ENCODE measurements around the gene WNT8A.

Gene WNT8A

DNA sequence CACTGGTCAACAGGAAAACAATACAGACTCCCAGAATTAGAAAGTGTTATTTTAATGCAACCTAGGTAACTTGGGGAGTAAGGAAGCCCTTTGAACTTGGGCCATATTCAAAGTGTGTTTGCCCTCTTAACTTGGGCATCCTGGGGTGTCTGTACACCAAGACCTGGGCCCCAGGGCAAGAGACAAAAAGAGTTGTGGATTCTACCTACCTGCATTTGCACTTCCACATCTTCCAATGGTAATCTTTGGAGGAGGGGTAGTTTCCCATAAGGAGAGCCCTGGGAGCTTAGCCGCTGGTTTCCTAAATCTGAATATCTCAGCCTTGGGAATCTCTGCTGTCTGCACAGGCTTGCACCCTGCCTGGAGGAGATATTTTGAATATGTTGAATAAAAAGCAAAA, 8.5 kb downstream of the WNT8A start:
- DNase-seq: no peak

DNA sequence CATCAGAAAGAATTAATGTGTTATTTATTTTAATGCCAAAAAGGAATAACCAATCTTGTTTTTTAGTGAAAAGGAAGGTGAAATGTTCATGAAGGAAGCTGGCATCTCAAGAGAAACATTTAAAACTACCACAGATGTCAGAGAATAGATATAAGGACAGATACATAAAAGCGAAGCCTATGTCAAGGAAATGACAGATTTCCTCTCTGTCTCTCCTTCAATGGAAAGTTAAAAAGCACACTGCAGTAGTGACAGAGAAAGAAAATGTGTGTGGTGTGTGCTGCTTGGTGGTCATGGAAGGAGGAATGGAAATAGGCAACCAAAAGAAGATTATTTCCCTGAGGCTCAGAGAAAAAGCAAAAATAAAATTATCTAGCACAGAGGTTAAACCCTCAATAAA, 9.2 kb downstream of the WNT8A start:
- DNase-seq: no peak

DNA sequence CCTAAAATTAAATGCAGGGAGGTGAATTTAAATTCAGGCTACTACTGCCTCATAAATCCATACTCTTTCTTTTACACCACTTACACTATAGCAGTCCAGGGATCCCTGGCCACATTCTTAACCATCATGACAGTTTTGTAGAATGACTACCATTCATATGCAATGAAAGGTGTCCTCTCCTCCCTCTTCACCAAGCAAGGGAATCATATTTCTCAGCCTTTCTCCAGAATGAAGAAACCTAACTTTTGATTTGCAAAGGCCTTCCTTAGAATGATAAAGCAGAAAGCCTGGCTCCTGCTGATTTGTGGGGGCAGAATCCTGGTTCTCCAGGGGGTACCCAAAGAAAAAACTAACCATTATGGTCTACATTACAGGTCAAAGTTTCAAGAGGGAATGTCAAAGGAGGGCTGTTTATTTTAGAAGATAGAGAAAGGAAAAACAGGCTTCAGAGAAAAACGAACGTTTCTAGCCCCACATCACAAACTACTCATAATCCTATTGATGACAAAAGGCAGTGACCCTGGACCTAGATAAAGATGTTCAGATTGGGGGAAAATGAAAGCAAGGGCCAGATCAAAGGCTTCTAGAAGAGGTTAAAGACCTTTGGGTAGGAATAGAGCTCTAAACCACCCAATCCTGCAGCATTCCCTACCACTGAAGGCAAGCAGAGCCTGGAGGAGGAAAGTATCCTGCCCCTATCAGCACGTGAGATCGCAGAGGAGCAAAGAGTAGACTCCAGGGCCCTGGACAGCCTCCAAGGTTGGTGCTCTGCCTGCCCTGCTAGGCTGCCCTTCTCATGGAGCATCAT, 11.5 kb downstream of the WNT8A start:
- no peak for DNase-seq

DNA sequence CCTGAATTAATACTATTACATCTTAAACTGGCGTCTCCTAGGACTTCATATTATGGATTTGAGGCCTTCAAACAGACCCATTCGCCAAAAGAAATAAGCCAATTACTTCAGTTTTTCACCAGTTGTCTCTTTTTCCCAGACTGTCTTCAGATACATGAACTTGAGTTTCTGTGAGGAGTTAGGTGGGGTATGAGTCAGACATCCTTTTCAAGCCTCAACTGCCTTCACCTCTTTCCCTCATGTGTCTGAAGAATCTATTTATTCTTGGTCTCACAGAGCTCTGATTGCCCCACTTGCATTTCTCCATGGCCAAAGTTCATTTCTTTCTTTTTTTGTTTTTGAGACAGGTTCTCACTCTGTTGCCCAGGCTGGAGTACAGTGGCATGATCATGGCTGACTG, 12.5 kb downstream of the WNT8A start:
- no peak for DNase-seq

DNA sequence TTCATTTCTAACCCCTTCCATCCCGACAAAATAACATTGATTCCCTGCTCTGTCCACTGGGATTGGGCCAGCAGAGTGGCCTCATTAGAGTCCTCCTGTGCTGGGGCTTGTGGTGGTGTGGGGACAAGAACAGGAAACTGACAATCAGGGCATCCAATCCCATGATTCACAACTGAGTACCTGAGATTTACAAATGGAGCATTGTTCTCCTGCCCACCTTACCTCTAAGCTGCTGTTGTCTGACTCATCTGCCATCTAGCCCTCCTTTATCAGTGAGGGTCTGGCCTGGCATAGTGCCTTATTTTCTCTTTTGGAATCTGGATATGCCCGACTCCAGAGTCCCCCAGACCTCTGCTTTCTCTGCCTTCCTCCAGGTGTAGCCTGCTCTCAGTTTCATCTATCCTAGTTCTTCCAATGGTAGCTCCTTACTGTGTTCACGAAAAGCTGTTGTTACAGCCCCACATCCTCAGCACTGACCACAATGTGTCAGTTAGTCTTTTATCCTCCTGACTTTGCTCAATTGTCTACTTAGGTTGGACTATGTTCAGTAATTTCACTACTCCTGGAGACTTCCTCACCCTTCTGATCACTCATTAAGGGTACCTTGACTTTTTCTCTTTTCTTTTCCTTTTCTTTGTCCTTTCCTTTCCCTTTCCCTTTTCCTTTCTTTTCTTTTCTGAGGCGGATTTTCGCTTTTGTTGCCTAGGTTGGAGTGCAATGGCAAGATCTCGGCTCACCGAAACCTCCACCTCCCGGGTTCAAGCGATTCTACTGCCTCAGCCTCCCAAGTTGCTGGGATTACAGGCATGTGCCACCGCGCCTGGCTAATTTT, 13.4 kb downstream of the WNT8A start:
- DNase-seq: no peak

DNA sequence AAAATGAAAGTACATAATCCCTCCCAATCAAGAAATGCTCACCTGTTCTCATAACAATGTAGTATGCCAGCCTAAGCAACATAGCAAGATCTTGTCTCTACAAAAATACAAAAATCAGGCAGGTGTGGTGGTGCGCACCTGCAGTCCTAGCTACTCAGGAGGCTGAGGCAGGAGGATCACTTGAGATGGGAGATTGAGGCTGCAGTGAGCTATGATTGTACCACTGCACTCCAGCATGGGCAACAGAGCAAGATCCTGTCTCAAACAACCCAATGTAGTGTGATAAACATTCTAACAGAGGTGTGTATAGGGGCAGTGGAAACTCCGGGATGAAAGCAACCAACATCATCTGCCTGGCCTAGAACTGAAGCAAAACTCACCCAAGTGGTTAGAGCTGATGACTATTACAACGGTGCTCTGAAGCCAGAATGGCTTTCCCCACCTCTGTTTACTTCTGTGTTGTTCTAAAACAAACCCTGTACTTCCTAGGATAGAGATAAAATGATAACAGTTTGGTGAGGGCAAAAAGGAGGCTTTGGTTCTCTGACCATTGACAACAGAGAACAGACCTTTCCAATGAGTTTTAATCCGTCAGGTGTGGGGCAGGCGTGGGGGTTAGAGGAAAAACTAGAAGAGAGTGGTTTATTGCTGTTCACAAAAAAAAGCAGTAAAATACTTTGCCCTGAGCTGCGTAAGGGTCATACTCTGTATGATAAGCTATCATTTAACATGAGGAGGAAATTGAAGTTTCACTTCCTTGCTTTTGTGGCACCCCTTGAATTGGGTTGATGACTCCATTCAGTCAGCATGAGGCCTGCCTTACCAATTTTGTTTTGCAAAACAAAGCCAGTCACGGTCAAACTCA, 18.9 kb downstream of the WNT8A start:
- DNase-seq: no peak

DNA sequence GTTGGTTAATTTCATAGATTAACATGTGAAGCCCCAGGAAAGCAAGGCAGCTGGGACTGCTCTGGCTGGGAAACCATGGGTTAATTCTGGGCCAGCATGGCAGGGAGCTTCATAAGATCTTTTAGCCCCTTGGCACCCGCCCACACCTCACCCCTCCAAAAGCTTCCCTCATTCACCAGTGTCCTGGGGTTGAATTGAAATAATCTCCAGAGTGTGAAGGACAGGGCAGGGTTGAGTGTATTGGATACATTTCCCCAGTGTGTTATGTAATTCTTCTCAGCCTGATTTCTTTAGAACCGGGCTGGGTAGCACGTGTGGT, 19.4 kb downstream of the WNT8A start:
- no peak for DNase-seq

DNA sequence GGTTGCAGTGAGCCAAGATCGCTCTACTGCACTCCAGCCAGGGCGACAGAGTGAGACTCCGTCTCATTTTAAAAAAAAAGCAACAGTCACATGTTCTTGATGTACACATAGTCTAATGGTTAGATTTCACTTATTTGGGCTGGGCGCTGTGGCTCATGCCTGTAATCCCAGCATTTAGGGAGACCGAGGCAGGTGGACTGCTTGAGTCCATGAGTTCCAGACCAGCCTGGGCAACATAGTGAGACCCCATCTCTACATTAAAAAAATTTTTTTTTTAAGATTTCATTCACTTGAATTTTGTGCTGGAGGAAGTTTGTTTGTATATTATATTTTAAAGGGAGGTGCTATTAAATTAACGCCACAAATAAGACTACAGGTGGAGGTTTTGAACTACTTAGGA, 21.9 kb downstream of the WNT8A start:
- DNase-seq: no peak

DNA sequence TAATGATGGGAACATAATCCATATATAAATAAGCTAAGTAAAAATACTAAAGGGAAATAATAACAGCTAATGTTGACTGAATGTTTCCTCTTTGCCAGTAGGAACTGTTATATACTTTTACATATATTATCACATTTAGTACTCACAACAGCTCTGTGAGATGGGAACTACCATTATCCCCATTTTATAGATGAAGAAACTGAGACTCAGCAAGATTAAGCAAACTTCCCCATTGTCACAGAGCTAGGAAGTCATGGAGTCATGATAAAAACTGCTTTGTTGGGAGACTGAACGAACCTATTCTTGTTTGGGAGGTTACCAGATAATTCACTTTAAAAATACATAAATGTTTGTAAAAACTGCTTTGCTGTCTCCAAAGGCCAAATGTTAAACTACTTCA, 23.4 kb downstream of the WNT8A start:
- DNase-seq: no peak

DNA sequence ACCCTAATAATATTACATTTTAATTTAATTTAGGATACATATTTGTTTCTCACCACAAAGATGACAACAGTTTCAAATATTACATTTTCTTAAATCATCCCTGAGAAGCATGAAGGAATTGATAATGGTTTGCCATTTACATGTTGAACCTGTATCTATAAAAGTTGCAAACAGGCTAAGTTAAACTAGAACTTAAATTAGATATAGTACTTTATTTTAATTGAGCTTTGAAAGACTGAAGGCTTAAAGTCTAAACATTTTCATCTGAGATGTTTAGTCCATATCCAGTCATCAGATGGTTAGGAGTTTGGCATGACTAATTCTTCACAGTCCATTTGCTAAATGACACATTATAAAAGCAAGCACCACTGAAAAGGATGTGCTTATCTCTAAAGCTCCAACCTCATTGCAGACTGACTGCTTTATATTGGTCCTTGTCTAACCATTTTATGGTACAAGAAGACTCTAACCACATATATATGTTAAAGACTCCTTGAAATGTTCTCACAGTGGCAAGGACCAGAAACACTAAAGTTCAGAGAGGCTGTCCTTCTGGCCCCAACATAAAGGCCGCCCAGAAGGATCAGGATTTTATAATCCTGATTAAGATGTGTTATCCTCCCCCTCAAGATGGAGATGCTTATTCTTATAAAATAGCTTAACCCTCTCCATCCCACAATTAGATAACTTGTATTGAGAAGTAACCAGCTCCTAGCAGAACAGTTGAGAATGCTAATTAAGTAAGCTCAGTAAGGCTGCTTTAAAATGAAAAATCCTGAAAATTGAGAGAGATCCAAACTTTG, 25.8 kb downstream of the WNT8A start:
- DNase-seq: no peak

DNA sequence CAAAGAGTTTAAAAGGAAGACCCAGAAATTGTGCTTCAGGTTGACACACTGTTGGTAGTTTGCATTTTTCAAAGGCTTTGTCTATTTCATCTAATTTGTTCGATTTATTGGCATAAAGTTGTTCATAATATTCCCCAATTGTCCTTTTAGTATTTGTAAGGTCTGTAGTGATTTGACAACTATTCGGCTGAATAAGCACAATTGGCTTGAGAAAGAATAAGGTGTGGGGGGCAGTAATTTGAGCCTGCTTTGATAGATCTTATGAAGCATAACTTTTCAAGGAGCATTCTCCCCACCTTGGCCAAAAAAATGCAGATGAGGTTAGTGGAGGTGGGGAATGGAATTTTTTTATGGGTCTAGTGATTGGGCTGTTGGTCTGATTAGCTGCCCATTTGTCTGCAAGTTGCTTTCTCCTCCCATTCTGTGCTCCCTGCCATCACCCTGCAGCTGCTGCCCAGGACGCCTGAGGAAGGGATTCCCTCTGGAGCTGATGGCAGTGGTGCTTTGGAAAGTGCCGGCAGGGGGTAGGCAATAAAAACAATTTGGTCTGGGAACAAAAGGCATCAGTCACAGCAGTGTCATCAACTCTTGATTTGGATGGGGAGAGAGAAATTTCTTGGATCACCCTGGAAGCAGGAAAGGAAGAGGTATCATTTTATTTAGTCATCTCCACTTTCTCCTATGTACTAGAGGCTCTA, 26.6 kb downstream of the WNT8A start:
- DNase-seq: no peak

DNA sequence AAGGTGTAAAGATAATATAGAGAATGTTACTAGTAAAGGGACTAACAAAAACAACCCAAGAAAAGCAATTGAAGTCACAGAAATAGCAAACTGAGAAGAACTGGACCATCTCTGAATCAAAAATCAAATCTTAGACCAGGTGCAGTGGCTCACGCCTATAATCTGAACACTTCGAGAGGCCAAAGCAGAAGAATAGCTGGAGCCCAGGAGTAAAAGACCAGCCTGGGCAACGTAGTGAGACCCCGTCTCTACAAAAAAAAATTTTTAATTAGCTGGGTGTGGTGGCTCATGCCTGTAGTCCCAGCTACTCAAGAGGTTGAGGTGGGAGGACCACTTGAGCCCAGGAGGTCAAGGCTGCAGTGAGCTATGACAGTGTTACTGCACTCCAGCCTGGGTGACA, 27.3 kb downstream of the WNT8A start:
- DNase-seq: no peak

DNA sequence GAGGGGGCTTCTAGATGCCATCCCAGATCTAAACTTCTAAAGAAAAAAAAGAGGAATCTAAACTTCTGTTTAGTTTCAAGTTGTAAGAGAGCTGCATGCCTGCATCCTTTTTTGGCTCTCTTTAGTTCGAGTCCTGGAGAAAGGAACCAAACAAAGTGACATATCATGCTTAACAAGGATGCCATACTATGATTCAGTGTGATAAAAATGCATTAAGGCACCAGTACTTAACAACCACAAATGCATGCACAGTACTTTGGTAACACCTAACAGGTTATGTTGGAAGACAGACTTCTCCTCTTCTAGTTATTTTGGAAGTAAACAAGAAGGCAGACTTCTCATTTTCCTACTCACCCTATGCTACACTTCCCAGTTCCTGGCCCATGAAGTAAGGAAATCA, 28.1 kb downstream of the WNT8A start:
- no peak for DNase-seq

DNA sequence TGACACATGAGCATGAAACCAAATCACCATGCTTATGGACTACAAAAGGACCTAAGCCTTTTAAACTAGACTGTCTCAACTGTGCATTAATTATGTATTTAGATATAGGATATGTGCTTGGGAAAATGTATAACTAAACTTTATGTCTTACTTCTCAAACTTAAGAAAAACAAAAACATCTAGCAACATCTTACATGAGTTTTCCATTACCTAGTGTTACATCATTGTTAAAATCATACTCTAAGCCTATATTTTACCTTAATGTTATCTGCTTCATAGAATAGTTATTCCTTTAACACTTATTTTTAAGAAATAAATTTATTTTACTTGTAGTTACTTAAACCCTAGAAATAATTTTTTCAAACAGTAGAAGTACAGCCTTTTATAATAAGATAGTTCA, 31.4 kb downstream of the WNT8A start:
- DNase-seq: no peak

DNA sequence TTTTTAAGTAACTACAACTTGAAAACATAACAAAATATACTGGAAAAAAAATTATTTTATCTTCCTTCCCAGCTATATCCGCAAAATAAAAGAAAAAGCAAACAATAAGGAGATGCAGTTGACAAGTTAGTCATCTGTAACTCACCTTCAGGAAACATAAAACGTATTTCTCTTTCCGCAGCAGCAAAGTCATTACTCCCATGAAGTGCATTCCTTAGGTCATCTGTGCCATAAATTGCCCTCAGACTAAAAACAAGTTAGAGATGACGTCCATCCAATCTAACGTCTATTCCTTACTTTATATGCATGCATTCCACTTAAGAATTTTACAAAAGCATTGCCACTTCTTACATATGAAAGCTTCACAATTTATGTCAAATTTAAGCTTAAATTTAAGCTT, 44.5 kb downstream of the WNT8A start:
- no peak for DNase-seq

DNA sequence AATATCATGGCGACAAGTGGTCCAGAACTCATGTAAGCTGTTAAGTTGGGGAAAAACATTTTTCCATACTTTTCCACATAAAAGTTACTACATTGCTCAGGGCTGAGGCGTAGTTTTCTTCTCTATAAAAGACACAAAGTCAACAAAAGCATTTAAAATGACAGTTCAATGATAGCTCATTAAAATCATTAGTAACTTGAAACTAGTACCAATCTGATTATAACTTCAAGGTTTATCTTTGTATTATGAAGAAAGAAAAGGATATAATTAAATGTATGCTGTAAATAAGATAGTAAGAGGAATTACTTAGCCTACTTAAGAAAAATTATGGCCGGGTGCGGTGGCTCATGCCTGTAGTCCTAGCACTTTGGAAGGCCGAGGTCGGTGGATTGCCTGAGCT, 45.5 kb downstream of the WNT8A start:
- no peak for DNase-seq

DNA sequence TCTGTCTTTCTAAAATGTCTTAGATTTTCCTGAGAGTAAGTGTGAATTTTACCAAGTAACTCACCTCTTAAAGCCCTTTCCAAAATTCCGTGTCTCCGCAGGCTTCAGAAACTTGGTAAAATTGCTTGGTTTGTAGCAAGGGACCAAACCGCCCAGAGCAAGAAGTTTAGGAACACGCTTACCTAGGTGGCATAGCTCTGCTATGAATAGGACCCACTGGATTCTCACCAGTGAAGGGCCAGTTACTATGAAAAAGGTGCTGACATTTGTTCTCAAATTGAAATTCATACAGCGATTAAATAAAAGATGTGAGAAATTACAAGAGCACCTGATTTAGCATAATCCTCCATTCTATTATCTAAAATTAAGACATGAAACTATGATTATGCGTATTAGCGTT, 48.7 kb downstream of the WNT8A start:
- DNase-seq: no peak

DNA sequence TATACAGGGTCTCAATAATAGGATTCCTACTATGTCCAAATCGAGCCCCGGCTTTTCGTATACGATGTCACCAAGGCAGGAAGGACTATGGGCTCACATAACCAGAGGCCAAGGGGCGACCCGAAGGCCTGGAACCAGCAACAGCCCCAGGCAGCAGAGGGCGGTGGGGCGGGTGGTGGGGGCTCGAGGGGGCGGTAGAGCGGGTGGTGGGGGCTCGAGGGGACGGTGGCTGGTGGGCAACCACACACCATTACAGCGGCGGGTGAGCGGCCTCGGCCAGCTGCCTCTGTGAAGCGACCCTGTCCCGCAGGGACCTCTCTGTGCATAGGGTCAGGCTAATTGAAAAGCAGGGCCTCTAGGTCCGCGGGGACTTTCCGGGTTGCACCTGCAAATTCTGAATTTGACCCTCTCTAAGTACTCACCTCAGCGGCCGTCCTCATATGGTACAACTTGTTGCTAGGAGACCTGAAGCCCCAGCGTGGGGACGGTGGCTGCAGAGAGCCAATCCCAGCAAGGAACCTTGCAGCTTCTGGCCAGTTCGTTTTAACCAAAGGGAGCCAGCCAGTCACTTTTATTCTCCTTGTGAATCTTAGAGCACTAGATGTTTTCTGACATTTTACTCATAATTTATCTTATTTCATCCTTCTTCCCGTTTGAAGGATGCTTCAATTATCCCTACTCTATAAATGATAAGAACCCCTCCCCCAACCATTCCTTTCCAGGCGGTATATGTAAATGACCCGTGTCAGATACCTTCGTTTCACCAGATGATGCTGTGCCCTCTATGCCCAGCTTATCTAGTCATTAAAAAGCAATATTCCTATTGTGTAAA, 55.3 kb downstream of the WNT8A start, which contains the start of gene NME5:
NME5 (minus strand) TSS at position 480 of the 832 bp plus-strand sequence. CDS start 648 bp downstream, outside the sequence.
- DNase-seq: no peak

DNA sequence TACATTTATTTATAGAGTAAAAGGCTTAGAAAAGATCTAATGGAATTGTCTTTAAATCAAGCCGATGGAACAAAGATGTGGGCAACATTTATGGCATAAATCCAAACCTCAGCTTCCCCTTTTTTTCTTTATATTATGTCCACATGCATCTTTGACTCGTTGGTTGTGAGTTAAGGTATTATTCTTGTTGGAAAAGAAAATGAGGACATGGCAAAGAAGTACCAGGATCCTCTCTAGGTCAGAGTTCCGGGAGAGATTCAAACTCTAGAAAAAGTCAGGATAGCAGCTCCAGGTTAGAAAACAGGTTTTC, 55.9 kb downstream of the WNT8A start:
- DNase-seq: no peak

DNA sequence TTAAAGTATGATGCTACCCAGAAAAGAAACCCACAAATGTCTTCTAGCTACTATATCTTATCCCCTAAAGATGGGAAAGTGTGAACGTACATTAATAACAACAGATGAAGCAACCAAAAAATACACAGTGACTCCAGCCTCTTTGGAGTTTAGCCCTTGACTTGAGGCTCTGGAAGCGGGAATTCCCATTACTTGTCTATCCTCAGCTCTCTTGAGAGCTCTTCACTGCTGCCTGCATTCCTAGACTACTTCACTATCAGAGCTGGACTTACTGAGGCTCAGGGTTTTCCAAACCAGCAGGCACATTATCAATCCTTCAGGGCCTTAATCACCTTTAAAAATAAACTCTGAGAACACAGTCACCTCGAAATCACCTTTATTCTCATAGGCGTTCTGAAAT, 56.4 kb downstream of the WNT8A start:
- no peak for DNase-seq

Data from activated naive CD4-positive, alpha-beta T cell treated with anti-CD3 and anti-CD28 coated beads, Interleukin-2, amount 50 U/mL, for 16 hours (primary cell).